Left colon (tissue), 2 donors: ENCODE data around the gene CRACR2A. TPM values are rescaled to one million over a fixed set of nuclear protein-coding genes. Genes with fewer than 3 reads are reported as not detected.

Source experiments
- total RNA-seq, 2 donors: library from RNA; stranded (reverse); fragmentation: NEBNext Ultra II Directional; extraction: Animal tissue kit (Norgen Biotek cat#: 25700); gene quantifications; one replicate each; pipeline ENCODE4 v1.2.1, GENCODE V29; 2021
- donor health status: DM: no; HTN: no; CAD: no.
- donor health status: DM: yes; HTN: yes; CAD: no.

Gene CRACR2A
- total RNA-seq, 2 donors from 2014 or later = 63.3 to 68.5 TPM

Other genes with a start within 250 kb of the CRACR2A start
- 1 to 10 TPM; 7.4 to 7.5 TPM for gene PARP11, start 120.3 kb upstream of the CRACR2A start, total RNA-seq